C1 segment of cervical spinal cord (tissue), 14 donors: Measurements from ENCODE around the gene DAB2IP.

Source experiments
- DNase-seq, 14 donors: peaks; one replicate each; lab custom pipeline; 2025; lab: John Stamatoyannopoulos, UW

DAB2IP gene

GRCh38 chr9:121833061-121833460 is 181.6 kb downstream of the DAB2IP start:
- no peak for DNase-seq
